ENCODE results near the gene CSMD2.
A peak's percentile ranks its signal among the peaks of the same experiment; 100 is the strongest.

DNA sequence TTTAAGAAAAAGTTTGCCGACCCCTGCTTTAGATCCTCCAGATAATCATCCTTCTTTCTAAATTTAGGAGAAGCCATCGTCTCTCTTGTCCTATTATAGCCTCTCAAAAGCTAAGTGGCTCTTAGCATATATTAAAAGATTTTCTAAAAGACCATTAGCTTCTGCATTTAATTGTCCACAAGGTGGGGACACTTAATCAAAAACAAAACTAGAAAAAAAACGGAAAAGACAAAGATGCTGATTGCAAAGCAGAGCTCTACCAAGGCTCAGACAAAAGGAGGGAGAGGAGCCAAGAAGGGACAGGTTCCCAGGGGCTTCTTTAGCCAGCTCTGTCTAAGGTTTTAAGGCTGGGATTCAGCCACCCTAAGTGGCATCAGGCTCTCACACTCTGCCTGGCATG, 429.4 kb downstream of the CSMD2 start:
- TF ChIP-seq, protein P1, sequence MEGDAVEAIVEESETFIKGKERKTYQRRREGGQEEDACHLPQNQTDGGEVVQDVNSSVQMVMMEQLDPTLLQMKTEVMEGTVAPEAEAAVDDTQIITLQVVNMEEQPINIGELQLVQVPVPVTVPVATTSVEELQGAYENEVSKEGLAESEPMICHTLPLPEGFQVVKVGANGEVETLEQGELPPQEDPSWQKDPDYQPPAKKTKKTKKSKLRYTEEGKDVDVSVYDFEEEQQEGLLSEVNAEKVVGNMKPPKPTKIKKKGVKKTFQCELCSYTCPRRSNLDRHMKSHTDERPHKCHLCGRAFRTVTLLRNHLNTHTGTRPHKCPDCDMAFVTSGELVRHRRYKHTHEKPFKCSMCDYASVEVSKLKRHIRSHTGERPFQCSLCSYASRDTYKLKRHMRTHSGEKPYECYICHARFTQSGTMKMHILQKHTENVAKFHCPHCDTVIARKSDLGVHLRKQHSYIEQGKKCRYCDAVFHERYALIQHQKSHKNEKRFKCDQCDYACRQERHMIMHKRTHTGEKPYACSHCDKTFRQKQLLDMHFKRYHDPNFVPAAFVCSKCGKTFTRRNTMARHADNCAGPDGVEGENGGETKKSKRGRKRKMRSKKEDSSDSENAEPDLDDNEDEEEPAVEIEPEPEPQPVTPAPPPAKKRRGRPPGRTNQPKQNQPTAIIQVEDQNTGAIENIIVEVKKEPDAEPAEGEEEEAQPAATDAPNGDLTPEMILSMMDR (IDR thresholded peaks at IDR 0.05; ENCODE audit: low read depth, low read length): 0 out of 2 replicates have a peak, but pooled peaks have one; percentile 28
- TF ChIP-seq EZH2phosphoT487 (IDR thresholded peaks at IDR 0.05; ENCODE audit: low read depth): no peak
